NCI-H187 (cell line): ENCODE results near the gene ZNF691.
A peak's percentile ranks its signal among the peaks of the same experiment; 100 is the strongest.
"Not testable (repeated sequence)": the region's sequence is repeated elsewhere in the genome, so short reads cannot be mapped to it uniquely, and the experiment has no call there.

Source experiments
- DNase-seq, 2 experiments: peaks; one replicate each; lab custom pipeline; 2025; lab: John Stamatoyannopoulos, UW

Gene ZNF691

DNA sequence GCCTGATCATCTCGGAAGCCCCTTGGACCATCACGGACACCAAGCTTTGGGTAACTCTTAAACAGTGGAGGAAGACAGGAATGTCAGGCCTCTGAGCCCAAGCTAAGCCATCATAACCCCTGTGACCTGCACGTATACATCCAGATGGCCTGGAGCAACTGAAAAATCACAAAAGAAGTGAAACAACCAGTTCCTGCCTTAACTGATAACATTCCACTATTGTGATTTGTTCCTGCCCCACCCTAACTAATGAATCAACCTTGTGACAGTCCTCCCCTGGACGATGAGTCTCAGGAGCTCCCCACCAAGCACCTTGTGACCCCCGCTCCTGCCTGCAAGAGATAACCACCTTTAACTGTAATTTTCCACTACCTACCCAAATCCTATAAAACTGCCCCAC lies 13.0 kb downstream of the ZNF691 start:
- DNase-seq: not testable (repeated sequence)

DNA sequence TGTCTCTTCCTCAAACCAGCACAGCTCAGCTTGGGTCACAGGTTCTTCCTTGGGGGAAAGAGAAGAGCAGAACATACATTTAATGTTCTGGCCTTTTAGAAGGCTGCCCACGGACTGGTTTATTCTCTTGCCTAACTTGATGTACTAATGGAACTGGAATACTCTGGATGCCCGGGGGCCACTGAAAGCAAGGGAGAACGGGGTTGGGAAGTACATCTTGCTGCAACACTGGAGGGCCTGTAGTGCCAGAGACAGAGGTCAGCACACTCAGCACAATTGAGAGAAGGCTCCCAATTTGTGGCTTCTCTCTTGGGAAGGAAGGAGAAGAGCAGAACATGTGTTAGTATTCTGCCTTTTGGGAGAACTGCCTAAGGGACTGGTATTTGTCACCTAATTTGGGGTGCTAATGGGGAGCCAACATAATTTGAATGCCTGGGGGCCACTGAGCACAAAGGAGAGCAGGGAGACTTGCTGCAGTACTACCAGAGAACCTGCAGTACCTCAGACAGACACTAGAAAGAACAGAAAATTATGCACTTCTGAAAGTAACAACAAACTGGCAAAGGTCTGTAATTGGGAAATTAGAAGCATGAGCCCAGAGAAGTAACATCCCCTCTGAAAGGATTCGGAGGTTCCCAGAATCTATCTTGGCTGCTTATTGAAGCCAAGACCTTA lies 14.1 kb downstream of the ZNF691 start:
- DNase-seq: no peak

DNA sequence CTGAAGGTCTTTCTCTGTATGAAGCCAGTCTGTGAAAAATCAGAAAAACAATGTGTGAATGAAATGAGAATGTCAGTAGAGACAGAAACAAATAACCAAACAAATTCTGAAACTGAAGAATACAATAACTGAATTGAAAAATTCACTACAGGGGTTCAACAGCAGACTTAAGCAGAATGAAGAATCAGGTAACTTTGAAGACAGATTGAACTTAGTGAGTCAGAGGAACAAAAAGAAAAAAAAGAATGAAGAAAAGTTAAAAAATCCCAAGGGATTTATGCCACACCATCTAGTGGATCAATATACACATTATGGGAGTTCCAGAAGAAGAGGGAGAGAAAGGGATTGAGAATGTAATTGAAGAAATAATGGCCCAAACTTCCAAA lies 14.6 kb downstream of the ZNF691 start:
- DNase-seq: no peak

- DNase-seq: no peak
These were observed 20.1 kb downstream of the ZNF691 start for GRCh38 chr1:42866549-42866948.

DNA sequence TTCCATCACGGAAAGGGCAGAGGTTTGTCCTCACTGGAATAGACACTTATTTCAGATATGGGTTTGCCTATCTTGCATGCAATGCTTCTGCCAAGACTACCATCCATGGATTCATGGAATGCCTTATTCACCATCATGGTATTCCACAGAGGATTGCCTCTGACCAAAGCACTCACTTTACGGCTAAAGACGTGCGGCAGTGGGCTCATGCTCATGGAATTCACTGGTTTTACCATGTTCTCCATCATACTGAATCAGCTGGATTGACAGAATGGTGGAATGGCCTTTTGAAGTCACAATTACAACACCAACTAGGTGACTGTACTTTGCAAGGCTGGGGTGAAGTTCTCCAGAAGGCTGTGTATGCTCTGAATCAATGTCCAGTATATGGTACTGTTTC lies 22.1 kb downstream of the ZNF691 start:
- not testable (repeated sequence) for DNase-seq

- not testable (repeated sequence) for DNase-seq
These were observed 22.8 kb downstream of the ZNF691 start for GRCh38 chr1:42869254-42869653.

GRCh38 chr1:42869751-42870150 lies 23.3 kb downstream of the ZNF691 start:
- DNase-seq: not testable (repeated sequence)

DNA sequence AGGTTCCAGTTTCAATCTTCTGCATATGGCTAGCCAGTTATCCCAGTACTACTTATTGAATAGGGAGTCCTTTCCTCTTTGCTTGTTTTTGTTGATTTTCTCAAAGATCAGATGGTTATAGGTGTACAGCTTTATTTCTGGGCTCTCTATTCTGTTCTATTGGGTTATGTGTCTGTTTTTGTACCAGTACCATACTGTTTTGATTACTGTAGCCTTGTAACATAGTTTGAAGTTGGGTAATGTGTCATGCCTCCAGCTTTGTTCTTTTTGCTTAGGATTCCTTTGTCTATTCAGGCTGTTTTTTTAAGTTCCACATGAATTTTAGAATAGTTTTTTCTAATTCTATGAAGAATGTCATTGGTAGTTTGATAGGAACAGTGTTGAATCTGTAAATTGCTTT lies 26.7 kb downstream of the ZNF691 start:
- DNase-seq: not testable (repeated sequence)

- DNase-seq: no peak
These were observed 27.3 kb downstream of the ZNF691 start for GRCh38 chr1:42873670-42874069.

- DNase-seq: no peak
These were observed 29.6 kb downstream of the ZNF691 start for GRCh38 chr1:42876009-42876408.

GRCh38 chr1:42877380-42877779 lies 31.0 kb downstream of the ZNF691 start:
- DNase-seq: no peak

GRCh38 chr1:42880384-42880783 lies 34.0 kb downstream of the ZNF691 start:
- DNase-seq: no peak

DNA sequence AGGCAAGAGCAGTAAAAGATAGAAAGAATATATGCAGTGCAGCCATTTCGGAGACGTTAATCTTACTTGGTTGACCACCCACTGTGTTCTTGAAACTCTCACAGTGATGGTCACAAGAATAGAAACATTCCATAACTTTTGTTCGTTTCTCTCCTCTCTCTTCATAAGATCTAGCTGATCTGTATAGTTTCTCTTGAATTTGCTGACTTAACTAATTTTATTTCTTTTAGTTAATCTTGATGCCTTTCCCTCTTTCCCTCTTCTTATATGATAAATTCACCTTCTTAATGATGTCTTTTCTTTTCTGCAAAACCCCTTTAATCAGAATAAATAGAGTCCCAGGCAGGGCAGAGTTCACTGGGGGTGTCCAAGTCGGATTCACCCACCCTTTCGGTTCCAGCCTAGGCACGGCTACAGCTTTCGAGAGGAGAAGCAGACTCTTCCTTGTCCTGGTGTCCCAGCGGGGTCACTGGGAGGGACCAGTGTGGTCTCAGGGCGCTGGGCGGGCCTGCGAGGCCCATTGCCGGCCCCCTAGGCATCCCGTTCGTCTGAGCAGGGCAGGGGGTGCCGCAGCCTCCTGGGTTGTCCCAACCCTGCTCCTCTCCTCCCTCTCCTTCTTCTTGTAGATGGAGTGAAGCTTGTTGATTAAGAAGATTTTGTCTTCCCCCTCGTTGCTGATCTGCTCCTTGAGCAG lies 39.8 kb downstream of the ZNF691 start:
- no peak for DNase-seq

DNA sequence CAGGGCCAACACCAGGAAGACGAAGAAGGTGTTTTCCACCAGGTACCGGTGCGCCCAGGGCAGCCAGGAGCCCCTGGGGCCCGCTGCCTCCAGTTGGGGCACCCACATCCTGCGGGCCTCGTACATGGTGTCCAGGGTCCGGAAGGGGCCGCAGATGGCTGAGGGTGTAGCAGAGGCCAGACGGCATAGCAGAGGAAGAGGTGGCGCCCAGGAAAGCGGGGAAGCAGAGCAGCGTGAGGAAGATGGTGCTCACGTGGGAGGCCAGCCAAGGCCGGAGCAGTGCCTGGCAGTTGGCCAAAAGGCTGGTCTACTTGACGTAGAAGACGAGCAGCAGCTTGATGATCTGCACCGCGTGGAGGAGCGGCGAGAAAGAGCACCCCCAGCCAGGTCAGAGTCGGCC lies 40.4 kb downstream of the ZNF691 start:
- no peak for DNase-seq

DNA sequence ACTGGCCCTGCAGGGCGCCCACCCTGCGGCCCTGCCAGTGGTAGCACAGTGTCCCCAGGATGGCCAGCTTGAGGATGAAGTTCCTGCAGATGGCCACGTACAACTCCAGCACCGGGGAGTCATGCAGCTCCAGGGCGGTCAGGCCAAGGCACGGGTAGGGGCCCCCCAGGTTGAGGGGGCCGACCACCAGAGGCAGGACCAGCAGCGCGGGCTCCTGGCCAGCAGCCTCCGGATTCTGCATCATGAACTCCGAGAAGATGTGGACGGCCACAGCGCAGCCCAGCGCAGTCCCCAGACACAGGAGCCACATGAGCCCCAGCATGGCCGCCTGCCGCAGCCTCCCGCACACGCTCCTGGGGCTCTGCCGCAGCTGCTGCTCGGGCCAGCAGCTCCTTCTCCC lies 41.0 kb downstream of the ZNF691 start:
- DNase-seq: no peak

DNA sequence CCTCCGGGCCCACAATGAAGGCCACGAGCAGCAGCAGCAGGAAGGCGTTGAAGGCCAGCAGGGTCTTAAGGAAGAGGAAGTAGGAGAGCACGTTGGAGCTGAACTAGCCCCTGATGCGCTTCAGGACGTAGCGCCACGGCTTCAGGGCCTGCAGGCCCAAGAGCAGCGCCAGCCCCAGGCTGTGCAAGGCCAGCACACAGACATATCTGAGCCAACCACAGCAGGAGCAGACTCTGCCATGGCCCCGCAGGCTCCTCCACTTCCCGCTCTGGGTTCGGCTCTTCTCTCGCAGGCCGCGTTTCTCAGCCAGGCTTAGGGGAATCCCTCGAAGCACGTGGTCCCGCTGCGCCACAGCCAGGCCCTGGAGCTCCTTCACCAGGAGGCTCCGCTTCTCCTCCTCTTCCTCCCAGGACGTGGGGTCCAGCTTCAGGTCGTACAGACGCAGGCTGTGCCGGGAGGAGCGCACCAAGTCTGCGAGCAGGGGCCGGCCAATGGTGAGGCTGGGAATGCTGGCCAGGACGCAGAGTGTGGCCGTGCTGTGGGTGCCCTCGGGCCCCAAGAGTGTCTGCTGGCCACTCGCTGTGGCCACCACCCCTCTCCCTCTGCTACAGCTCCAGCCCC lies 41.7 kb downstream of the ZNF691 start:
- no peak for DNase-seq

GRCh38 chr1:42889264-42889663 lies 42.9 kb downstream of the ZNF691 start:
- DNase-seq: no peak

DNA sequence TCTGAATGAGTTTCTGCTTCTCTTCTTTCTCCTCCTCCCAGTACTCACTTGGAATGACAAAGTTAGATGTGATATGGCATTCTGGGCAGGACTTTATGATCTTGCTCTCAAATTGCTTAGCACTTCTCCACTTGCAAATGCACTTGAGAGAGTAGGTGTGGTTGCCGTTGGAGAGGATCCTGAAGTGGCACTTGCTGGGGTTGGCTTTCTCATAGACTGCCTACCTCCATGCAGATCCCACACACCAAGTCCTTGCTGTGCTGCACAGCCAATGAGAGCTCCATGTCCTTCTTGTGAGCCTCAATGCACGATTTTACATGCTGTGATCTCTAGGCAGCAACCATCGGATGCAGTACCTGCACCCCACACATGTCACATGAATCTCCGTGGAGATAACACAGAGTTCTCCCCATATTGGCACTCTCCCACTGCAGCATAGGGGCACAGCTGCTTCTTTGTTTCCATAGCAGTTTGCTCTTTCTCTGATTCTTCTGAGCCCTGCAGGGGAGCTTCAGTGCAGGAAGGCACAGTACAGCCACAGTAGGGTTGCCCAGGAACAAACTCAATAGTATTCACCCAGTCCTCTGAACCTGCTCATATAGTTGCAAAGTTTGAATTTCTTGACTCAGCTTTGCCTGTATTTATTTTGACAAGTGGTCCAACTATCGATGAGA lies 45.2 kb downstream of the ZNF691 start:
- peak; percentile 28 to 82 for DNase-seq

GRCh38 chr1:42899960-42900359 lies 53.5 kb downstream of the ZNF691 start:
- DNase-seq: not testable (repeated sequence)
